Heart left ventricle (tissue), 16 donors: ENCODE results near the gene NRF1. TPM values are rescaled to one million over a fixed set of nuclear protein-coding genes. Genes with fewer than 3 reads are reported as not detected.

Source experiments
- ATAC-seq, 4 donors: fragments of 200-7000 bp; cut with Tn5 transposase; one replicate each; pipeline ENCODE4 v1.9.1; 2020 to 2022; ENCODE audit warnings: moderate library complexity in 4 of 4, mild to moderate bottlenecking in 3 of 4, moderate number of reproducible peaks in 1 of 4
- DNase-seq, 5 donors: peaks; one replicate each; pipeline ENCODE4 v3.0.0-alpha.2; 2020
- H3K27ac ChIP-seq, 12 donors: fragments of 200-600 bp; sonication (generic) in 4 of 12; one replicate each; pipeline versions ENCODE4 v1.5.0 to v1.8.0; 2016 to 2022; ENCODE audit warnings: mild to moderate bottlenecking in 2 of 12
- H3K27me3 ChIP-seq, 9 donors: fragments of 200-600 bp; sonication (generic) in 2 of 9; one replicate each; pipeline versions ENCODE4 v1.5.1 to v1.8.0; 2016 to 2022; ENCODE audit warnings: mild to moderate bottlenecking in 3 of 9
- H3K36me3 ChIP-seq, 9 donors: fragments of 200-600 bp; sonication (generic) in 2 of 9; one replicate each; pipeline versions ENCODE4 v1.5.0 to v1.8.0; 2018 to 2022; ENCODE audit warnings: mild to moderate bottlenecking in 2 of 9
- H3K4me1 ChIP-seq, 12 donors: fragments of 200-600 bp; sonication (generic) in 4 of 12; one replicate each; pipeline versions ENCODE4 v1.5.0 to v1.8.0; 2016 to 2022; ENCODE audit warnings: mild to moderate bottlenecking in 3 of 12
- H3K4me3 ChIP-seq, 12 donors: fragments of 200-600 bp; sonication (generic) in 4 of 12; one replicate each; pipeline versions ENCODE4 v1.5.0 to v1.8.0; 2017 to 2022; ENCODE audit warnings: mild to moderate bottlenecking in 9 of 12, moderate library complexity in 4 of 12
- H3K9me3 ChIP-seq, 12 donors: fragments of 200-600 bp; sonication (generic) in 4 of 12; one replicate each; pipeline versions ENCODE4 v1.5.0 to v1.8.0; 2016 to 2022; ENCODE audit warnings: mild to moderate bottlenecking in 1 of 12
- POLR2A ChIP-seq, 2 donors: fragments of 450-650 bp; IDR thresholded peaks; one replicate each; pipeline ENCODE4 v1.6.1; 2017; ENCODE audit warnings: antibody characterized with exemption in 2 of 2, mild to moderate bottlenecking in 2 of 2, moderate library complexity in 2 of 2
- WGBS, 4 donors: extraction: QIAGEN DNeasy Blood & Tissue Kit in 2 of 4; methylation state at CpG; one replicate each; pipeline versions ENCODE4 v1.1.5 to v1.1.7; 2013 to 2018; 5-methylcytosine and 5-hydroxymethylcytosine counted together
- intact Hi-C, 10 donors: fragments of 100-400 bp; cut with DNase I; formaldehyde crosslinking; loops; one replicate each; pipeline versions ENCODE4 v1.11.1 to v1.14.2; 2022
- polyA plus RNA-seq, 2 donors: library from polyadenylated mRNA; stranded (reverse); fragments of 200-250 nt; gene quantifications; one replicate each; pipeline ENCODE4 v1.2.3, GENCODE V29; 2013
- total RNA-seq, 9 donors: library from RNA; depleted of rRNA in 2 of 9; stranded (reverse); fragments of >200 nt in 2 of 9; fragmentation: NEBNext Ultra II Directional in 3 of 9; extraction: Animal tissue kit (Norgen Biotek cat#: 25700) in 3 of 9; gene quantifications; one replicate each; pipeline versions ENCODE4 v1.1.0 to v1.2.4, GENCODE V29; 2016 to 2023
- TF ChIP-seq, protein P1 (sequence below), 12 donors: fragments of 200-600 bp; sonication (generic) in 4 of 12; IDR thresholded peaks; one replicate each; pipeline versions ENCODE4 v1.5.0 to v1.8.0; 2018 to 2022; ENCODE audit warnings: antibody characterized with exemption in 12 of 12, mild to moderate bottlenecking in 5 of 12
- donor health status: ischemic (EF 13 %, LVEDD 7.1; RV severe dilation, severe dysfunction).
- donor health status: healthy with polysubstance abuse.
- donor health status: DM: no; HTN: yes; CAD: no.
- donor health status: DM: no; HTN: no; CAD: no.
- donor health status: ischemic (EF 25% LVEDD 6.9; RV normal size, moderate dysfunction).
- donor health status: ischemic (EF 25% LVEDD 5.7; RV mildly dilated, moderate dysfunction).
- donor health status: healthy.
- donor health status: DM: yes; HTN: yes; CAD: no.
- donor health status: ischemic (EF 35%, LVEDD 5.7; RV mildly dilated, moderate dysfunction).
- donor health status: nonischemic (EF 11% LVEDD 7.7; RV severe dilation, severe dysfunction).
- donor health status: DM: yes; HTN: yes; CAD: no.
- donor health status: PGD.
- donor health status: ischemic (EF 29% LVEDD 5.4; RV normal size, mild dysfunction).
- donor health status: nonischemic (EF 23%, LVEDD 6.1; RV moderate dilation, normal function).

NRF1 gene
- total and polyA plus RNA-seq, 11 donors = 6.2 to 20.7 (median 11.9) TPM

DNA sequence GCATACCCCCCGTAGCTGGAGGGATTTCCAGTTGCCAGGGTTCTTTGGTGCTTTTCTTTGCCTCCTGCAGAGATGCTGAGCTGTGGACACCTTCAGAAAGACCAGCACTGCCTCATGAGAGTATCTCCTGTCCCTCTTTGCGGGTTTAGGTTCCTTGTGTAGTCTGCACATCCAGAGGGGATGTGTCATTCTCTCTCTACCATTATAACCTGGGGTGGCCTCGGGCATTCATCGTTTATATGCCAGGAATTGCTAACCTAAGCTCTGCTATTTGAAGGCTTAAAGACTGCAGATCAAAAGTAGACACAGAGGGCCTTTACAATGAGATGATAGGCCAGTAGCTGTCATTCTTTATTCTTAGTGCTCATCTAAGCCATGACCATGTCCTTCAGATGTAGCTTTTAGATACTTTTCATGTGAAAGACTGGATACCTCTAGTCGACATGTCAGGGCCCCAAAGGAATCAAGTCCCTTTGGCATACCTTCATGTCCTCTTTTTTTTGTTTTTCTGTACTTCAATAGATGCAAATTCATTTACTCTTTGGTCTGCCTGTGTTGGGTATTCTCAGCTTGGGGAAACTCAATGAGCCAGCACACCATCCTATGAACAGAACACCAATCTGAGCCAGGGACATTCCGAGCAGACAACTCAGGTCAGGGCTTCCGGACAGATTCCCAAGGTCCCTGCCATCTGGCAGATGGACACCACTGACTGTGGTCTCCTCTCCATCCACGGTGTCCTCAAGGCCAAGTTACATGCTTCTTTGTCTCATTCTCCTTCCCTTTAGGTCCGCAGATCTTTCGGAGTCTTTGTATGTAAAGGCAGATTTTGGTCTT lies 129.3 kb downstream of the NRF1 start:
- H3K4me1 ChIP-seq = peaks cover 3 to 50% (median 24%) of the 10 kb centered on the region in 12 donors
- H3K9me3 ChIP-seq = no peaks in the 10 kb centered on the region
- no peaks in the 10 kb centered on the region for H3K27me3 ChIP-seq
- TF ChIP-seq POLR2A (IDR thresholded peaks at IDR 0.05) = no peak
- TF ChIP-seq, protein P1, sequence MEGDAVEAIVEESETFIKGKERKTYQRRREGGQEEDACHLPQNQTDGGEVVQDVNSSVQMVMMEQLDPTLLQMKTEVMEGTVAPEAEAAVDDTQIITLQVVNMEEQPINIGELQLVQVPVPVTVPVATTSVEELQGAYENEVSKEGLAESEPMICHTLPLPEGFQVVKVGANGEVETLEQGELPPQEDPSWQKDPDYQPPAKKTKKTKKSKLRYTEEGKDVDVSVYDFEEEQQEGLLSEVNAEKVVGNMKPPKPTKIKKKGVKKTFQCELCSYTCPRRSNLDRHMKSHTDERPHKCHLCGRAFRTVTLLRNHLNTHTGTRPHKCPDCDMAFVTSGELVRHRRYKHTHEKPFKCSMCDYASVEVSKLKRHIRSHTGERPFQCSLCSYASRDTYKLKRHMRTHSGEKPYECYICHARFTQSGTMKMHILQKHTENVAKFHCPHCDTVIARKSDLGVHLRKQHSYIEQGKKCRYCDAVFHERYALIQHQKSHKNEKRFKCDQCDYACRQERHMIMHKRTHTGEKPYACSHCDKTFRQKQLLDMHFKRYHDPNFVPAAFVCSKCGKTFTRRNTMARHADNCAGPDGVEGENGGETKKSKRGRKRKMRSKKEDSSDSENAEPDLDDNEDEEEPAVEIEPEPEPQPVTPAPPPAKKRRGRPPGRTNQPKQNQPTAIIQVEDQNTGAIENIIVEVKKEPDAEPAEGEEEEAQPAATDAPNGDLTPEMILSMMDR (IDR thresholded peaks at IDR 0.05) = no peak
- H3K27ac ChIP-seq = peak overlapping the region in 4 of 12 donors; percentile 2 to 70 (median 24)
- DNase-seq (no peak), ATAC-seq (peak; percentile 33 to 47 (median 41))
- intact Hi-C loops = no loop called here
- no peak overlapping the region for H3K4me3 ChIP-seq
- WGBS, 4 donors = 83 to 92% (median 86%) methylated on average over 10 of the region's 10 CpGs
- peaks cover 0 to 65% (median 11%) of the 10 kb centered on the region in 9 donors for H3K36me3 ChIP-seq

DNA sequence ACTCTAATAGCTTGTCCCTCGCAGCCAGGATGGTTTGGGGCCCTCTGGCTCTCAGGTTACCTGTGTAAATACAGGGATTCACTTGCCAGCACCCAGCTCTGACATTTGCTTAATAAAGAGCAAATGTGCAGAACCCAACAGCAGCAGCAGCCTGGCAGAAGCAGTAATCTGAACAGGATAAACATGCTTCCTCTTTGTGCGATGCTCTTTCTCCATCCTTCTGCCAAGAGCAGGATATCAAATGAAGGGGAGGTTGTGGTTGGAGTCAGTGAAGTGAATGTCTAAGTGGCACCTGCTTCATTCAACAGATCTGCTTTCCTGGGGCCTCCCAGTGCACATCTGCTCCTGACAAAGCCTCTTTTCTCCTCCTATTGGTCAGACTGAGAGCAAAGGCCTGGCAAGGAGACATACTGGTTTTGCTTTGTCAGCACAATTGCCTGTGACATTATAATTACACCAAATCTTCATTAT lies 130.3 kb downstream of the NRF1 start:
- H3K27ac ChIP-seq = peak overlapping the region in 3 of 12 donors; percentile 8 to 20 (median 14)
- intact Hi-C loops = no loop called here
- H3K4me1 ChIP-seq = peaks cover 3 to 50% (median 24%) of the 10 kb centered on the region in 12 donors
- 28 to 47% (median 40%) methylated on average over 2 of the region's 2 CpGs for WGBS, 4 donors
- no peaks in the 10 kb centered on the region for H3K9me3 ChIP-seq
- H3K36me3 ChIP-seq = peaks cover 0 to 68% (median 11%) of the 10 kb centered on the region in 9 donors
- no peak overlapping the region for H3K4me3 ChIP-seq
- DNase-seq (no peak), ATAC-seq (no peak)
- TF ChIP-seq, protein P1 (IDR thresholded peaks at IDR 0.05) = no peak
- no peak for TF ChIP-seq POLR2A (IDR thresholded peaks at IDR 0.05)
- no peaks in the 10 kb centered on the region for H3K27me3 ChIP-seq

DNA sequence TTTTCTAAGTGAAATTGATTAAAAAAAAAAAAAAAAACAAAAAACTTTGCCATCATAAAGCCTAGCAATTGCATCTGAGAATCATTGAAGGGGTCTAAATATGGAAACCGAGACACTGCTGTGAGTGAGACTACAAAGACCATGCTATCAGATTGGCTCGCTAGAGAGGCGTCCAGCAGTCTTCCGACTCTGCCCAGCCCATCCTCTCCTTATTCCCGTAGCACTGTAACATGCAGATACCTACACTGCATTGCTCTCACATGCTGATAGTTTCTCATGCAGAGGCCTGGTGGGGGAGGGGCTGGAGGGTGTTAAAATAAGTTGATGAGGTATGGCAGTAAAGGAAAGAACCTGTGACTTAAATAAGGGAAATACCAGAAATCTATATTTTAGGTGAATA lies 130.7 kb downstream of the NRF1 start:
- H3K9me3 ChIP-seq = no peaks in the 10 kb centered on the region
- 42 to 58% (median 50%) methylated on average over 5 of the region's 5 CpGs for WGBS, 4 donors
- no peak overlapping the region for H3K4me3 ChIP-seq
- H3K36me3 ChIP-seq = peaks cover 0 to 72% (median 15%) of the 10 kb centered on the region in 9 donors
- intact Hi-C loops = no loop called here
- H3K27ac ChIP-seq = peak overlapping the region in 3 of 12 donors; percentile 8 to 20 (median 14)
- TF ChIP-seq, protein P1 (IDR thresholded peaks at IDR 0.05) = no peak
- TF ChIP-seq POLR2A (IDR thresholded peaks at IDR 0.05) = no peak
- no peaks in the 10 kb centered on the region for H3K27me3 ChIP-seq
- ATAC-seq (peak in 1 of 4 donors; percentile 54), DNase-seq (peak in 1 of 5 donors; percentile 15)
- peaks cover 3 to 50% (median 24%) of the 10 kb centered on the region in 12 donors for H3K4me1 ChIP-seq

DNA sequence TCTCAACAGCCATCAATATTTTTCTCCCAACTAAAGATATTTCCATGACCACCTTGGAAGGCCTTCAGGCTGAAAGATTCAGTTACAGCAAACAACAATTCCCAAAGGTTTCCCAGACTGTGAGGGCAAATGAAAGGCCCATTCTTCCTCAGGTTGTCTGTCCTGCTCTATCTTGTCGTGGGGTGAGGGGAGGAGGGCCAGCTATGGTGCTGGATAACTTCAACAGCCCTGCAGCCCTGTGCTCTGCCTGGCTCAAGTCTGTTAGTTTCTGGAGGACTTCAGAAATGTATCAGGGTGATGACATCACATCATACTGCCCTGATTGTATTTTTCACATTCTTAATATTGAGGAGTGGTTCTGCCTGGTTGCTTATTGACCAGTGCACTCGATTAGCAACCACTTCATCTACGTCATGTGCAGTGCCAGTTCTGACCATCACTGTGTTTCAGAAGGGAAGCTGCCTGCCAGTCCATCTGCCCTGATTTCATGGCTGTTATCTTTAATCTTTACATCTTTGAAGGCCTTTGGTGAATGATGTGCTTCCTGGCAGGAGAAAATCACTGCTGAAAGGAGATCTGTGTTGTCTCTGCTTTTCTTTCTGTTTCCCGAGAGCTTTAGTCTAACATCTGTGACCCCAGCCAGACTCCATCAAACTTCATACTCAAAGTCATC lies 135.5 kb downstream of the NRF1 start:
- DNase-seq (no peak), ATAC-seq (no peak)
- H3K36me3 ChIP-seq = peaks cover 0 to 51% (median 30%) of the 10 kb centered on the region in 9 donors
- intact Hi-C loops = no loop called here
- no peaks in the 10 kb centered on the region for H3K9me3 ChIP-seq
- WGBS, 4 donors = 76 to 83% (median 78%) methylated on average over 4 of the region's 4 CpGs
- H3K27me3 ChIP-seq = no peaks in the 10 kb centered on the region
- TF ChIP-seq, protein P1 (IDR thresholded peaks at IDR 0.05) = no peak
- no peak for TF ChIP-seq POLR2A (IDR thresholded peaks at IDR 0.05)
- H3K4me3 ChIP-seq = no peak overlapping the region
- H3K27ac ChIP-seq = no peak overlapping the region
- H3K4me1 ChIP-seq = peaks cover 0 to 13% (median 0%) of the 10 kb centered on the region in 12 donors
